ENCODE results near the gene TBCEL.
"Not testable (repeated sequence)": the region's sequence is repeated elsewhere in the genome, so short reads cannot be mapped to it uniquely, and the experiment has no call there.

TBCEL gene, protein sequence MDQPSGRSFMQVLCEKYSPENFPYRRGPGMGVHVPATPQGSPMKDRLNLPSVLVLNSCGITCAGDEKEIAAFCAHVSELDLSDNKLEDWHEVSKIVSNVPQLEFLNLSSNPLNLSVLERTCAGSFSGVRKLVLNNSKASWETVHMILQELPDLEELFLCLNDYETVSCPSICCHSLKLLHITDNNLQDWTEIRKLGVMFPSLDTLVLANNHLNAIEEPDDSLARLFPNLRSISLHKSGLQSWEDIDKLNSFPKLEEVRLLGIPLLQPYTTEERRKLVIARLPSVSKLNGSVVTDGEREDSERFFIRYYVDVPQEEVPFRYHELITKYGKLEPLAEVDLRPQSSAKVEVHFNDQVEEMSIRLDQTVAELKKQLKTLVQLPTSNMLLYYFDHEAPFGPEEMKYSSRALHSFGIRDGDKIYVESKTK

DNA sequence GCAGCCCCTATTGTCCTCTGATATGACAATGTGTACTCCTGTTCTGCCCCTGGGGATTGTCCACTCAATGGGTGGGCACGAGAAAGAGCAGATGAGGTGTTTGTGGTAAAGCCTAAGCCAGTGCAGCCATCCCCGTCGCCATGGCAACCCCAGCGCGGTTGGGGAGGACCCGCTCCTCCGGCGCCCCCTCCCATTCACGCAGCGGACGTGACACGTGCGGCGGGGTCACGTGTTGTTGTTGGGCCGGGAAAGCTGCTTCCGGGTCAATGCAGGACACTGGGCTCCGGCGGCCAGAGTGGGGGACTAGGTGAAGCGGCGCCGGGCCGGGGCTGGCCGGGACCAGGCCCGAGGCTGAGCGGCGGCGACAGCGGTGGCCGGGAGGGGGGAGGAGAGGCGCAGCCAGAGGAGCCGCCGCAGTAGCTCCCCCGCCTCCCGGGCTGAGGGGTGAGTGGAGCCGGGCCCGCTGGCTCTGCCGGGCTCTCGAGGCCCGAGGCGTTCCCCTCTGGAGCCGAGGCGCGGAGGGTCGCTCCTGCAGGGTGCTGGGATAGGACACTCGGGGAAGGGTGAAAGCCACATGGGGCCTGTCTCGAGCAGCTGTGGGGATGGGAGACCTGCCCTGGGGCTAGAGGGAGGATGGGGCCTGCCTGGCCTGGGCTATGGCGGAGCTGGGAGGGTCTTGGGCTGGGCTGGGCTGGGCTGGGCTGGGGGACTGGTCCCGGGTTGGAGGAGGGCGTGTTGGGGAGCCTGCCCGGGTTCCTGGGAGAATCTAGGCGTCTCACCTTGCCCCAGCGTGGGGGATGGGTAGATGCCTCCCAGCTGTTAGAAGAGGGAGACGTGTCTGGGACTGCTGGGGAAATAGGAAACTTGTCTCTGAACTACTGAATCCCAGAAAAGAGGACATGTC is at the start of gene TBCEL:
TSS of gene TBCEL (plus strand) at position 255 of the 904 bp plus-strand sequence. CDS start 21,589 bp downstream, outside the sequence.
- DNase-seq (ENCODE audit: low read depth, low spot score), result peak; percentile 60

DNA sequence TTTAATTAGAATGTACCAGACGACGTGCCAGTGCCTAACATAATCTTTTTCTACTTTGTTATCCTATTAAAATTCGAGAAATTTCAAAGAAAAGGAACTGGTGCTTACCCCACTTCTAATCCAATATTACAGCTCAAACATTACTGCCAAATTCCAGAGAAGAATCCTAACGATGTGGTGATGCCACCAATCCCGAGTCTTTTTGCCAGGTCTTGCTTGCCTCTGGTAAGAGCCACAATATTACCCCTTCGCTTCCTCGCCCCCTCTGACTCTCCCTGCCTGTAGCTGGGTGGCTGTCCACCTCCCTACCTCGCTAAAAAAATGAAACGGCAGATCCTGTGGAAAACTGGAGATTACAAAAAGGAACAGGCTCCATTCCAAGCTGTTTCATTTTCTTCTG is 49.4 kb upstream of the TBCEL start:
- no peak for DNase-seq (ENCODE audit: low read depth, low spot score)

DNA sequence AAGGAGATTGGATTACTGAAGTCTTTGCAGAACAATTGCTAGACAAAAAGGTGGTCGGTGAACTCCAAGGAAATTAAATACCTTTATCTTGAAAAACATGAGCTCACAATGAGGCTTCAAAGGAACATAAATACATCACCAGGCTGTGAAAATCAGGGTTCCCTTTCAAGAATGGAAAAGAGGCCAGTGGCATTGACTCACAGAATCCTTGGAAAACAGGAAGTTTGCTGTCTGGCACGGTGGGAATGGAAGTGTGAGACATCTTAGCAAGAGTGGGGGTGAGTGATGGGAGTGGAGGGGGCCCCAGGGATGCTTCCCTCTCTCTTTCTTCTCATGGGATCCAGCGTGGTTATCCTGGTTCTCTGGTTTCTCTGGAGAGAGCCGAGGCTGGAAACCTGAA is 48.9 kb upstream of the TBCEL start:
- DNase-seq (ENCODE audit: low read depth, low spot score), result no peak

DNA sequence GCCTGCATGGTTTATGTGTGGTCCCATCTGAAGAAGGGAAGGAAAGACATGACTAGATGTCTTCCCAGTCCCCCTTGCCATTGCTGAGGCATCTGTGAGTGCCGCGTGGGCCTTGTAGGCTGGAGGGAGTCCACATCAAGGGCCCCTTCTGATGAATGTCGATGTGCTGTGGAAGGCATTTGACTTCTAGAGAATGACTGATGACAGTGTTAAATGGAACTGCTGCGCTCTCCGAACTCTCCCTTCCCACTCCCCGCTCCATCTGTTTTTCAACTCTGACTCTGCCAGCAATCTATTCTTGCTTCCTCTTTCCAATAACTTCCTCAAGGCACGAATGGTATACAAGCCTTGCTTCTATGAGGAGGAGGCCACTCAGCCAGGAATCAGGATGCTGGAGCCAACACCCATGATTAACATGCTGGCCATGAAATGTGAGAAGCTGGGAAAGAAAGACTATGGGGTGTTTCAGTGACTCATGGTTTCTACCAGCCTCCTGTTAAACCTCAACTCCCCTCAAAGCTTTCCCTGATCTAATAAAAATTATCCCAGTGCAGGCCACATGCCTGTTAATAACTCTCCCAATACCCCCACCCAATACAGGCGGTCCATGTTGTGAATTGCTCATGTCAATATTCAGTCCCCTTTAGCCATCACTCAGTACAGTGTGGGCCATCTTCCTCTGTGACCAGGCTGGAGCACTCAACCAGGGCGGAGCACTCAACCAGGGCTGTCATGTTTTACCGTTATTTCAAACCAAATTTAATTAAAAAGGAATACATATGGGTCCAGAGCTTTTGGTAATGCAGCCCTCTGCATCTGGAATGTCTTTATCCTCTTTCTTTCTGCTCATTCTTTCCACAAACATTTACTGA is 46.4 kb upstream of the TBCEL start:
- DNase-seq (ENCODE audit: low read depth, low spot score), result no peak

DNA sequence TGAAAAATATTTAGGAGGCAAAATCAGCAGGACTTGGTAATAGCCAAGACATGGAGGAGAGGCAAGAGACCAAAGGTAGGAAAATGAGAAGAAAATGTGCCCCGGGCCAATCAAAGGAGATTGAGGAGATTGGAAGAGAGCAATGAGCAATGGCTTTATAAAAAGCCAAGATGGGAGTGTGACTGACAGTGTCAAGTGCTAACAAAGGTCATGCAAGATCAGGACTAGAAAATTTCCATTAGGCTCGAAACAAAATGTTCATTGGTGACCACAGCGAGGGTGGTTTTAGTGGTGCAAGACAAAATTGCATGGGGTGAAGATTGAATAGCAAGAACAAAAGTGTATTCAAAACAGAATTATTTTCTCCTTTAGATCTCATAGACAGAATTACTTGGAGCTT is 45.2 kb upstream of the TBCEL start:
- DNase-seq (ENCODE audit: low read depth, low spot score), result no peak

DNA sequence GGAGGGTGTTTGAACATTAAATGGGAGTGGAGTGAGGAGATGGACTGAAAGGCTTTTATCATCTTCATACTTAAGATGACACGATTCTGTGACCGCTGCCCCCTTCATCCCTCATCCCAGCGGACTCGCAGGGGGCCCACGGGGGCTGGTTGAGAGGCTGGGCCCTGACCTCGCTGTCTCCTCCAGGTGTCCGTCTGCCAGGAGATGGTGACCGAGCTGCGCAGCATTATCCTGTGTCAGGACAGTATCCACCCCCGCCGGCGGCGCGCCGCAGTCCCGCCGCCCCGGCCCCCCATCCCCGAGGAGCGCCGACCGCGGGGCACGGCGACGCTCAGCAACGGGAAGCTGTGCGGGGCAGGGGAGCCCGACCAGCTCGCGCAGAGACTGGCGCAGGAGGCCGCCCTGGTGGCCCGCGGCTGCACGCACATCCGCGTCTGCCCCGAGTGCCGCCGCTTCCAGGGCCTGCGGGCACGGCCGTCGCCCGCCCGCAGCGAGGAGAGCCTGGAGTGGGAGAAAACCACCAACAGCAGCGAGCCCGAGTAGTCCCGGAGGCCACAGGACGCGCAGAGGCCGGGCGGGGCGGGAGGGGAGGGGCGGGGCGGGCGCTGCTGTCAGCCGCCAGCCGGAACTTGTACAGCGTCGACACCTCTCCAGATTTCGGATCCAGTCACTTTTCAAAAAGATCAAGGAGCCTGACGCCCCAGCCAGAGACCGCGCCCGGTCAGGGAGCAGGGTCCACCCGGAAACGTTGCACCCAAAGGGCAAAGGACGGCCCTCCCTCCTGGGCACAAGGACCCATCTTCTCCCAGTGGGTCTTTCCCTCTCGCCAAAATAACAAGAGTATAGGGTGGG is 38.0 kb upstream of the TBCEL start:
- no peak for DNase-seq (ENCODE audit: low read depth, low spot score)

DNA sequence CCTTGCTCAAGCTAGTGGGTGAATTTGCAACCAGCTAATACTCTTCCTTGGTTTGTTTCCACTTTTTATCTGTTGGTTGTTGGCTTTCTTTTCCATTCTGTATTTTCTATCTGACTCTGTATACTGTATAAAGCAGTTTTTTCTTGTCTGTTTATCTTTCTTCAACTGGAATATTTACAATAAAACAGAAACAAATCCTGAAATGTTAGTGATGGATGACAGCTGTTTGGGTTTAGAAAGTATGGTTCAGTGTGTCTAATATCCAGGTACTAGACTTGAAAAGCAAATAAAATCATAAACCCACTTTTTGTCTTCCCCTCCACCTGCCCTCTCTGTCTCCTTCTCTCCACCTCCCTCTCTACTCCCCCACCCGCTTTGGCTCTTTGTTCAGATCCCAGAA is 35.3 kb upstream of the TBCEL start:
- no peak for DNase-seq (ENCODE audit: low read depth, low spot score)

DNA sequence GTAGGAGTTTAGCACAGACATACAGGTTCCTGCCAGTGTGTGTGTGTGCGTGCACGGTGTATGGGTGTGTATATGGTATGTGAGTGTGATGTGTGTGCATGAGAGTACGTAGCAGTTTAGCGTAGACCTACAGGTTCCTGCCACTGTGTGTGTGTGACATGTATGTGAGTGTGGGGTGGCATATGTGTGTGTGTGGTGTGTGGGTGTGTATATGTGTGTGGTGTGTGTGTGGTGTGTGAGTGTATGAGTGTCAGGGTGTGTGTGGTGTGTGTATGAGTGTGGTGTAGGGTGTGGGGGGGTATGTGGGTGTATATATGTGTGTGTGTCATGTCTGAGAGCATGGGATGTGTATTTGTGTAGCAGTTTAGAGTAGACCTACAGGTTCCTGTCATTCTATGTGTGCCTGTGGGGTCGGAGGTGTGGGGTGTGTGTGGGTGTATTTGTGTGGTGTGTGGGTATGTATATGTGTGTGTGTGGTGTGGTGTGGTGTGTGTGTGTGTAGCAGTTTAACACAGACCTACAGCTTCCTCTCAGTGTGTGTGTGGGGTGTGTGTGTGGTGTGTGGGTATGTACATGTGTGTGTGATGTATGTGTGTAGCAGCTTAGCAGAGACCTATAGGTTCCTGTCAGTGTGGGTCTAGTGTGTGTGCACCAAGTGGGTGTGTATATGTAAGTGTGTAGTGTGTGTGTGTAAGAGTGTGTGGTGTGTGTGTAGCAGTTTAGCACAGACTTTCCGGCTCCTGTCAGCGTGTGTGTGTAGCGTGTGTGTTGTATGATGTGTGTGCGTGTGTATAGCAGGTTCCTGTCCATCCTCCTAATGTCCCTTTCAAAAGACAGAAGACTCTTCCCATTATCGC is 31.8 kb upstream of the TBCEL start:
- no peak for DNase-seq (ENCODE audit: low read depth, low spot score)

DNA sequence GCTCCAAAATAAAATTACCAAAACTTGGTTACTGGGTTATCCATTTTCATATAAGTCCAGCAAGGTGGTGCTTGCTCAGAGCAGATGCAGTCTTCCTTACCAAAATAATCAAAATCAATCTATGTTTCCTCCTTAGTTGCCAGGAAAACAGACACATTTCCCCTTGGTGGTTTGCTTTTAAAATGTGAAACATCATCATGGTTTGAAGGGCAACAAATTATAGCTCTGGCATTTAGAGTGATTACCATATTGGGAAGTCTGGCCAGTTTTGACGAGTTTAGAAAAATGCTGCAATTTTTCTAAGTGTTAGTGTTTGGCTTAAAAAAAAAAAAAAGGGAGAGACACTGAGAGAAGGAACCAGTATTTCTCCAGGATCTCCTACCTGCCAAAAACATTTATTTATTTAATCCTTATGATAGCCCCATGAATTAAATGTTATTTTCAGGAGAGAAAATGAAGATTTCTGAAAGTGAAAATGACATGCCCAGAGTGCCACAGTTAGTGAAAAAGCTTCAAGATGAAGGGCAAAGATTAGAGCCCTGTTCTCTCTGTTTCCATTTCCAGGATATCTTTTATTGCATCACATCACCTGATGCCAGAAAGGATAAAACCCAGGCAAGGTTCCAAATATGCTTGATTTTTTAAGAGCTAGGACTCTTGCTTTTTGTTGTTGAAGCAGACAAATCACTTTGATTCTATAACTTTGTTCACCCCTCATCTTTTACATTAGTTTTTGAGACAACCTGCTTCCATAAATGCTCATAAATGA is 29.6 kb upstream of the TBCEL start:
- DNase-seq (ENCODE audit: low read depth, low spot score), result no peak

DNA sequence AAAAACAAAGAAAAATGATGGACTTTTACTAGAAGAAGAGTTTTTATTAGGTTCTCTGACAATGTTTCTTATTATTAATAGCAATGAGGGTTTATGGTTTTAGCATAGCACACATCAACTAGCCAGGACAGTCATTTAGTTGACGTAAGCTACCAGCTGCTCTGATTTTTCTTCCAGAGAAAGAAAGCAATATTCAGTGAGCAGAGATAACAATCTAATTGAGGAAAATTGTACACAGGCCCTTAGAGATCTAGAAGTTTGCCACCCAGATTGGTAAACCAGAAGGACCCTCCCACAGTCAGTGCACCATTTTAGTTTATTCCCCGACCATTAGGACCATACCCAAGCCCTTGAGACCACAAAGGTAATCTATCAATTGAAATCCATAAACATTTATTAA is 28.7 kb upstream of the TBCEL start:
- no peak for DNase-seq (ENCODE audit: low read depth, low spot score)

DNA sequence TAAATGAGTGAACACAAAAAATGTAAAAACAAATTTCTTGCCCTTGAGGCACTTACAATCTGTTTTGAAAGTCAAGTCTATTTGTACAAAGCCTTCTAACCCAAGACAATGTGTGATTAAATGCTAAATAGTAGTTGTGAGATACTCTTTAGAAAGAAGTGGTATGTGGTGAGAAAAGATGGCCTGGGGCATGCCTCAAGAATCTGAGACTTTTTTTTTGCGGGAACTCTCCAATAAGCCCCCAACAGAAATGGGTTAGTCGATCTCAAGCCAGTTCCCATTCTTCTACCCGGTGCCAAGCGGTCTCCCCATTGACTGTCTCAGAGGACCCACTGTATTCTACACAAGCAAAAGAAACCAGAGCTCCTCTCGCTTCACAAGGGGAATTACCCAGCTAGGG is 26.9 kb upstream of the TBCEL start:
- DNase-seq (ENCODE audit: low read depth, low spot score), result no peak

DNA sequence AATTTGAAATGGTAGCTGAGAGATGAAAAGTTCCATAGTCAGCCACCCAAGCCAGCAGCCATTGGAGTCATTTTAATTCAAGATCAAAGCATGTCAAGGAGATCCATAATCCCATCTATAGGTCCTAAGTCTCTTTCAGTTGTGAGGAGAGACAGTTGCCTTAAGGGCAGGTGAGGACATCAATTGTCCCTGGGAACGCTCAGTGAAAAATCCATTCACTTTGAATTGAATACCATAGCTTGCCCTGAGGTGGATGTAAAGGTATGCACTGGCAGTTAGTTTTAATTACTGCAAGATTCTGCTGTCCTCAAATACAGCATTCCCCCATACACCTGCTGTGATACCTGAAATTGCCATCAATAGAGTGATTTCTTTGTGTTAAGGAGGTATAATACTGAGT is 25.3 kb upstream of the TBCEL start:
- no peak for DNase-seq (ENCODE audit: low read depth, low spot score)

DNA sequence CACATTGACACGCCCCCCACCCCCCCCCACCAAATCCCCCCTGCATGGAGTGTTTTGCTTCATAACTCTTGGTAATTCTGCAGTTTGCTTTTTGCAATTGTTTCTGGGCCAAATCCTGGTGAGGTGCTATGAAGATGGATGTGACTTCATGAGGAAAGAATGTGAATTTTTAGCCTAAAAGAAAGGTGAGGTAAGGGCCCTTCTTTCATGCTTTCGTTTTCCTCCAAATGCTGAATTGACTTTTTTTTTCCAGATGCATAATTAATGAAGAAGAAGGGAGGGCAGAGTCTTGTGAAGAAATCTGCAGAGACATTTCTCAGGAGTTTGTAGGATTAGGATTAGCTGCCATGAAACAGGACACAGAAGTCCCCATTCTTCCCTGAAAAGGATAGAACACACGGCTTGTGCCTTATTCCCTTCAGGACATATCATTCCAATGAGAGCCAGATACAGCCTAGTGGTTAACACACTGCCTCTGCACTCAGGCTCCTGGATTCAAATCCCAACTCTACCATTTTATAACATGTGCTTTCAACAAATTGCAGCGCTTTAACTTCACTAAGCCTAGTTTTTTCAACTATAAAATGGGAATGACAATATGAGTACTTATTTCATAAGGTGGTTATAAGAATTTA is 19.6 kb upstream of the TBCEL start:
- DNase-seq (ENCODE audit: low read depth, low spot score), result no peak

DNA sequence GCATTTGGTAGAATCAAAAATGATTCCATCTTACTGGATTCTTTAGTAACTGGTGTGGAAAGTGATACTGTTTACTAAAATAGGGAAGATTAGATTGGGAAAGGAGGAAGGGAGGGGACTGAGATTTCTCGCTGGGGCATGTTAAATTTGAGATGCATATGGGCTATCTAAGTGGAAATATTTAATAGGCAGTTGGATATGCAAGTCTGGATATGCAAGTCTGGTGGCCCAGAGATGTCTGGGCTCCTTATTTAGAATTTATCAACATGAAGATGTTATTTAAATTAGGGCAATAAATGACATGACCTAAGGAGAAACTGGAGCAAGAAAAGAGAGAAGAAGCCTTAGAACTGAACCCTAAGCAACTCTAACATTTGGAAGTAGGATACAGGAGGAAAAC is 17.0 kb upstream of the TBCEL start:
- DNase-seq (ENCODE audit: low read depth, low spot score), result no peak

DNA sequence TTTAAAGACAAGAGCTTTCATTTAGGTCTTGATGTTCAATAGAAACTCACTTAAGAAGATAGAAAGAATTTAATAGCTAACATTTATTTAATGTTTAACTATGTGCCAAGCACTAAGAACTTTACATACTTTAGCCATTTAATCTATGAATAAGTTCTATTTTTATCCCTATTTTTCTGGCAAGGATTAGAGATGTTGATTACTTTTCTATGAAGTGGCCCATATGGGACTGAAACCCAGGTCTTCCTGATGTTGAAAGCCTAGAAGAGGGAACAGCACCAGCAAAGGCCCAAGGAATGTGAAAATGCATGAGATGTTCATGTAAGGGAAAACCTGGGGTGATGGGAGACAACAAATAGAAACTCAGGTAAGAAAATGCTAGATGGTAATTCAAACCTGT is 15.4 kb upstream of the TBCEL start:
- no peak for DNase-seq (ENCODE audit: low read depth, low spot score)

DNA sequence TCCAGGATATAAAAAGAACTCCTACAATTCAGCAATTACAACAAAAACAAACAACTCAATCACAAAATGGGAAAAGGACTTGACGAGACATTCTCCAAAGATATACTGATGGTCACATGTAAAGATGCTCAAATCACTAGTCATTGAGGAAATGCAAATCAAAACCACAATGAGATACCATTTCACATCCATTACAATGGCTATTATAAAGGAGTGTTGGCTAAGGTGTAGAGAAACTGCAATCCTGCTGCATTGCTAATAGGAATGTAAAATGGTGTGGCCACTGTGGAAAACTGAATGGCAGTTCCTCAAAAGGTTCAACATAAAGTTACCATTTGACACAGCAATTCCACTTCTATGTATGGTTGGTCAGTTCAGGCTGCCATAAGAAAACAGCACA is 11.8 kb upstream of the TBCEL start:
- no peak for DNase-seq (ENCODE audit: low read depth, low spot score)

DNA sequence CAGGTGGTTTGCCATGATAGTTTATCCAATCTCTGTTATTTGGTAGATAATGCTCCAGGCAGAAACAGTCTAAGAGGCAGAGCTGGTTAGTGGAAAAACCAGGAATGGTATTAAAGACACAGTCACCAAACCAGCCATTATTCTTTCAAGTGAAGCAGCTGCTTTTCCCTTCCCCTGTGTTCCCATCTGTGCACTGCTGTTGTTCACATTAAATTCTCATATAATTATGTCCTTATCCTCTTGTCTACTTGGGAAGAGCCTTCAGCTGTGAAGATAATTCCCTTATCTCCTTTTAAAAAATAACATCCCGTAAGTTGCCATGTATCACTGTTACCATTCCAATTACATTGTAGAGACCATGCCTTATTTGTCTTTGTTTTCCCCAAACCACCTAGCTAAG is 5.2 kb upstream of the TBCEL start:
- no peak for DNase-seq (ENCODE audit: low read depth, low spot score)

DNA sequence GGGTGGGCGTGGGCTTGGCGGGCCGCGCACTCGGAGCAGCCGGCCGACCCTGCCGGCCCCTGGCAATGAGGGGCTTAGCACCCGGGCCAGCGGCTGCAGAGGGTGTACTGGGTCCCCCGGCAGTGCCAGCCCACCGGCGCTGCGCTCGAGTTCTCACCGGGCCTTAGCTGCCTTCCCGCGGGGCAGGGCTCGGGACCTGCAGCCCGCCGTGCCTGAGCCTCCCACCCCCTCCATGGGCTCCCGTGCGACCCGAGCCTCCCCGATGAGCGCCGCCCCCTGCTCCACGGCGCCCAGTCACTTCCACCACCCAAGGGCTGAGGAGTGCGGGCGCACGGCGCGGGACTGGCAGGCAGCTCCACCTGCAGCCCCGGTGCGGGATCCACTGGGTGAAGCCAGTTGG is 2.2 kb upstream of the TBCEL start:
- DNase-seq (ENCODE audit: low read depth, low spot score), result not testable (repeated sequence)

DNA sequence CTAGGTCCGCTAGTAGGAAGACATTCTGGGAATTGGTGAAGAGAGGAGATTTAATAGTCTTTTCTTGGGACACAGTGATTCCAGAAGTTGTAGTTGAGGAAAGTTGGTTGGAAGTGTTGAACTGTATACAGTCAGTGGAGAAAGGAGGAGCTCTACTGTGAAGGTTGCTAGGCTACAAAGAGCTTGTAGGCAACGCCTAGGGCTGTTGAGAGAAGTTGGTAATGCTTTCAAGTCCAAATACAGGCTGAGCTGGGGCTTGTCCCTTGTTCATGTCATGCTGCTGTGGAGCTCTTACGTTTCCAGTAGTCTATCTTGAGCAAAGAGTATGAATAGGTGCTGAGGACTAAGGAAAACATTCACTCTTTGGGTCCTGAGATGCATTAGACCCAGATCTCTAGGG is 1.1 kb downstream of the TBCEL start:
- DNase-seq (ENCODE audit: low read depth, low spot score), result no peak

Data from iPS DF 19.7 (cell line).